ENCODE measurements around the gene FLT4.

The FLT4 gene

DNA sequence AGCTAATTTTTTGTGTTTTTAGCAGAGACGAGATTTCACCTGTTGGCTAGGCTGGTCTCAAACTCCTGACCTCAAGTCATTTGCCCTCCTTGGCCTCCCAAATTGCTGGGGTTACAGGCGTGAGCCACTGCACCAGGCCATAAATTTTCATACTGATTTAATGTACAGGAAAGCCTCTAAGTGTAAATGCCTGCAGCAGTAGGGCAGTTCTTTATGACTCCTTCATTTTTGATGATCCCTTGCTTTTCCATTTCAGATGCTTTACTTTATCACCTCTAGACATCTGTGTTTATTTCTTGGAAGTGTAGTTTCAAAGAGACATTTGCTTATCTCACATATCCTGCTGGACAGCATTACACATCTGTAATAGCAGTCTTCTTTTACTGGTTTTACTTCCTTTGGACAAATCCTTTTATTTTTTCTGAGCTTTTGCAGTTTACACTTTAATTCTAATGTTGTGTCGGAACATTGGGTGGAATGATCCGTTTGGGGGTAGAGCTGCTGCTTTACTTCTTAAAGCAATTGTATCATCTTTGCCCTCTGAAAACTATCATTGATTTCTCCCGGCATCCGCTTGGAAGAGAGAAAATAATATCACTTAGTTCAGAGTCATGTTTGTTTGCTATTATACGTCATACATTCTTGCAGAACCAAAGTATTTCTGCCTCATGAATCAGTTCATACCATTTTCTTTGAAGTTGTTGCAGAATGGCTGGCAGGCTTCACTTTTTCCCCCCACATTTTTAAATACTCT, 94.1 kb downstream of the FLT4 start:
- Mint-ChIP-seq H3K9me3 (no peaks in the 10 kb centered on the region), H3K36me3 (ENCODE audit: low read depth) (peaks cover 91% of the 10 kb centered on the region), H3K27me3 (no peaks in the 10 kb centered on the region), H3K27ac (no peak overlapping the region), H3K4me1 (ENCODE audit: low read depth) (peaks cover 30% of the 10 kb centered on the region), H3K4me3 (no peak overlapping the region)
- DNase-seq = no peak

DNA sequence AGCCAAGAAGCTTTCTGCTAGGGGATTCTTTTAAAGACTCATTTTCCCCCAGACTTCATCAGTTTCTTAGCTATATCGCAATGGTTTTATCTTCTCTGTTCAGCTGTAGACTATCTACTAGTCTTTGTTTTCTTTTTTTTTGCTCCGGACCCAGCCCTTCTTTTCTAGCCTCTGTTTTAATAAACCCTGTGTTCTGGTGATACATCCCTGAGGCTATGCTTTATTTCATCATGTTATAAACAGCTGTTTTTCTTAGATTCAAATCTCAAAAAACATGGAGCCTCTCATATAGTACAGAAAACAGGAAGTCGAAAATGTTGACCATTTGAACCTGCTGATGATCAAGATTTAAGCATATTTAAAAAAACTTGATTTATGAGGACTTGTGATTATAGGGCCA, 95.9 kb downstream of the FLT4 start:
- Mint-ChIP-seq H3K27ac (no peak overlapping the region), H3K27me3 (no peaks in the 10 kb centered on the region), H3K4me3 (no peak overlapping the region), H3K36me3 (ENCODE audit: low read depth) (peaks cover 92% of the 10 kb centered on the region), H3K9me3 (no peaks in the 10 kb centered on the region), H3K4me1 (ENCODE audit: low read depth) (peaks cover 24% of the 10 kb centered on the region)
- DNase-seq = no peak

Data from activated T-cell treated with anti-CD3 and anti-CD28 coated beads, Interleukin-2, amount 50 U/mL, for 24 hours (primary cell).